ENCODE data around the gene SVBP.

The SVBP gene

DNA sequence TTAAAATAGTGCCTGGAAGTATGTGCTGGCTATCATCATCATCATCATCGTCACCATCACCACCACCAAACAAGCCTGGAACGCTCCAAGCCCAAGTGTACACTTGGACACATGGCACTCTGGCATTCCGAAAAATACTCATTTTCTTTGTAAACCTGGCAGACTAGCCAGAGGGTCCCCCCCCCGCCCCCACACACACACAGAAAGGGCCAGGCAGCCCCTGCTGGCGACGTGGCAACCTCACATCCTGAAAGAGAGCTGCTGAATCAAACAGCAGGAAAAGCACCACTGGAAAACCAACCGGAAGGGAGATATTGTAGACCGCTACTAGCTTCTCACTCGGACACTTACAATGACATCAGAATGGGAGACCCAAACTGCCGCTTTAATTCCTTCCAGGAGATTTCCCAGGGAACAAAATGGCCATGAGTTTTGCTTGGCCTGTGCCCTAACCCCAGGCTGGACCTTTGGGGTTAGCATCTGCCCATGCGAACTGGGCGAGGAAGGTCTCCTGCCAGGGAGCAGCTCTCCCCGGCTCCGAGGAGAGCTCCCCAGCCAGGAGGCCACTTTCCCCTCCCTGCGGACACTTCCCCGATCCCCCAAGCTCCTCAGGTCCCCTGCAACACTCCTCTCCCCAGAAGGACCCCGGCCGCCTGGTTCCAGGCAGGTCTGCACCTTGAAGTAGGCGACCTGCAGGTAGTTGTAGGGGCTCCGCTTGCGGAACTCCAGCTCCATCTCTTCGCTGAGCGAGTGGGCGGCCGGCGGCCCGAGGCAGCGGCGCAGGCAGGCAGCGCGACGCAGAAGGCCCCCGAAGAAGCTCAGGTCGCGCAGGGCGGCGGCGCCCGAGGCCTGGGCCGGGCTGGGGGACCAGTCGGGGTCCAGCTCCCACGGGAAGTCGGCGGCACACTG is 51.1 kb downstream of the SVBP start:
- in situ Hi-C loops (cut with MboI; ENCODE audit: low sequenced_read_pairs), result no loop called here

GRCh38 chr1:42765269-42765668 is 51.9 kb downstream of the SVBP start:
- in situ Hi-C loops (cut with MboI; ENCODE audit: low sequenced_read_pairs), result no loop called here

DNA sequence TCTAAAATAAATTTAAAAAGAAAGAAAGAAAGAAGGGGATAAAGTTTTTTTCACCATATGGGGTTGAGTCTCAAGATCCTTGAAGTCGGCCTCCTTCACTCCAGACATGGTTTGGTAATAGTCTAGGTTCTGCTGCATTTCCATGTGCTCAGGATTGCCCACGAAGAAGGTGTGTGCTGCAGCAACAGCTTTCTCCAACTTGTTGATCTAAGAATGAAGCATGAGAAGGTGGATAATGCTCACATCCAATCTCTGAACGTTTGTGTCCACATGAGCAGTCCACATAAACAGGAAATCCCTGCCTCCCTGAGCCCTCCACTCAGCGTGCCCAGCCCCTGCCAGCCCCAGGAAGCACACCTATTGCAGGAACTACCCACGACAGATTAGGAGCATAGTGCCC is 54.9 kb downstream of the SVBP start:
- in situ Hi-C loops (cut with MboI; ENCODE audit: low sequenced_read_pairs), result no loop called here

GRCh38 chr1:42761567-42761966 is 55.6 kb downstream of the SVBP start:
- in situ Hi-C loops (cut with MboI; ENCODE audit: low sequenced_read_pairs), result no loop called here

GRCh38 chr1:42759114-42759513 is 58.1 kb downstream of the SVBP start:
- in situ Hi-C loops (cut with MboI; ENCODE audit: low sequenced_read_pairs), result no loop called here

DNA sequence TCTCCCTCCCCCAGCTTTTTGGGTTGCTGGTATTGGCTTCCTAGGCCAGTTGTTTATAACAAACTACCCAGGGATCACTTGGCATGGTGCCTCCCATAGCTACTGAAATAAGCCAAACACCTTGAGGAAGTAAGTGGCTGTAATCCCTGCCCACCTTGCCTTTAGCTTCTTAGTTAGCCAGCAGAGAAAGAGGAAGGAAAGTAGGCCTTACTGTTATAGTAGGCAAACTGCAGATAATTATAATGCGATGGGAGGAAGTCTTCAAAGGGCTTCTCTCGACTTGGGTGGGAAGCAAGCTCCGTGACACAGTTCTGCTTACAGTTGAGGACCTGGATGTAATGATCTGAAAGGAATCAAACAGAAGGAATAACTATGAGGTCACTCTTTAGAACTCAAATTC is 58.6 kb downstream of the SVBP start:
- in situ Hi-C loops (cut with MboI; ENCODE audit: low sequenced_read_pairs), result no loop called here

DNA sequence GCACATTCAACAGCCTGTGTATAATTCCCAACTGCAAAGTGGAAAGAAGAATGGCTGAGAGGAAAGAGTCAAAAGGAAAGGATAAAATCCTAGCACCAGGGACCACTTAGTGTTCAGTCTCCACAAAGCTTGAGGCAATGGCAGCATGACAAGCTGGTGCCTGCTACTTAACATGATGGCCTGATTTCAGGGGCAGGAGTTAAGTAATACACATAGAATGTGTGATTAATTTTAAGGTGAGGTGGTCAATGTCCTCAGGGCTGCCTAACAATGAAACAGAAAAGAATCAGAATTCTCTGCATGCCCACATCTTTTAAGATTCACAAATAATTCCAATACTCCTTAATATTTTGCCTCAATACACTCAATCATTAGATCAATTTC is 59.3 kb downstream of the SVBP start:
- in situ Hi-C loops (cut with MboI; ENCODE audit: low sequenced_read_pairs), result no loop called here

Measured in hTERT RPE-1 (cell line).